ENCODE measurements around the gene CHAMP1. TPM values are rescaled to one million over a fixed set of nuclear protein-coding genes. Genes with fewer than 3 reads are reported as not detected.

The CHAMP1 gene
- total RNA-seq, 1 experiment from 2014 or later: 42.1 TPM

DNA sequence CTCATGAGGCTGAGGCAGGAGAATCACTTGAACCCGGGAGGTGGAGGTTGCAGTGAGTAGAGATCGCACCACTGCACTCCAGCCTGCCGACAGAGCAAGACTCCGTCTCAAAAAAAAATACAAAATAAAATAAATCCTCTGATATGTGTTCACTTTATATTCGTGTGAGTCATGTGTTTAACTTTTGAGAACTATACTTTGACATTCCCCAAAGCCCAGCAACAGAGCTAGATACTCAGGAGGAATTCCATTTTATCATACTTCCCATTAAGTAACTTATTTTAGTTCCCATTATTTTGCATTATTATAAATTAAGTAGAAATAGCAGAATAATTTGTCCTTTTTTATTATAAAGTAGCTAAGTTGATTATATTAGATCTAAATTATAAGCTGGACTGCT, 3.3 kb upstream of the CHAMP1 start:
- no TSS peak for BruUV-seq (replicated peaks)

DNA sequence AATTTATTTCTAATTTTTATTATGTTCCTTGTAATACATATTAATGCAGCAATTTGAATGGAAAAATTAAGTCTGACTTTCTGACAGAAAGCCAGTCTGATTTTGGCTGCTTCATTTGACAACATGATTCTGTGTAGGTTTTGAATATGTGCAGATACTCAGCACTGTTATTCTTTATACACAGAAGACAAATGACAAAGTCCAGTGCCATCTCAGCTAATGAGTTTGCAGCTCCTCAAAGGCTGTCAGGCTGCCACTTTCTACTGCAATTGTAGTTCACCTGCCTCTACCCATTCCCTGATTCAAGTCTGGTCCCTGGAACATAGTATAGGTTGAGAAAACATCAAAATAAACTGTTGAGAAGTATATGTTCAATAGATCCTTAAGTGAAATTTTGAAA, 2.9 kb upstream of the CHAMP1 start:
- Mint-ChIP-seq H3K27ac (ENCODE audit: unreplicated experiment) (no peak overlapping the region), H3K4me3 (ENCODE audit: unreplicated experiment) (no peak overlapping the region), H3K9me3 (ENCODE audit: unreplicated experiment) (no peaks in the 10 kb centered on the region), H3K4me1 (ENCODE audit: low read depth, unreplicated experiment) (peaks cover 18% of the 10 kb centered on the region), H3K27me3 (ENCODE audit: insufficient read depth, unreplicated experiment) (no peaks in the 10 kb centered on the region), H3K36me3 (ENCODE audit: insufficient read depth, unreplicated experiment) (peaks cover 16% of the 10 kb centered on the region)
- no peaks in the 10 kb centered on the region for H3K27me3 ChIP-seq (replicated peaks; ENCODE audit: control insufficient read depth, insufficient read depth, low read length)
- H3K9me3 ChIP-seq: no peaks in the 10 kb centered on the region
- H3K4me1 ChIP-seq: peaks cover 4% of the 10 kb centered on the region; the same call in 1 of the 2 replicates
- ChIA-PET CTCF (no interaction called here), POLR2A (no interaction called here)
- TF ChIP-seq, protein P1, sequence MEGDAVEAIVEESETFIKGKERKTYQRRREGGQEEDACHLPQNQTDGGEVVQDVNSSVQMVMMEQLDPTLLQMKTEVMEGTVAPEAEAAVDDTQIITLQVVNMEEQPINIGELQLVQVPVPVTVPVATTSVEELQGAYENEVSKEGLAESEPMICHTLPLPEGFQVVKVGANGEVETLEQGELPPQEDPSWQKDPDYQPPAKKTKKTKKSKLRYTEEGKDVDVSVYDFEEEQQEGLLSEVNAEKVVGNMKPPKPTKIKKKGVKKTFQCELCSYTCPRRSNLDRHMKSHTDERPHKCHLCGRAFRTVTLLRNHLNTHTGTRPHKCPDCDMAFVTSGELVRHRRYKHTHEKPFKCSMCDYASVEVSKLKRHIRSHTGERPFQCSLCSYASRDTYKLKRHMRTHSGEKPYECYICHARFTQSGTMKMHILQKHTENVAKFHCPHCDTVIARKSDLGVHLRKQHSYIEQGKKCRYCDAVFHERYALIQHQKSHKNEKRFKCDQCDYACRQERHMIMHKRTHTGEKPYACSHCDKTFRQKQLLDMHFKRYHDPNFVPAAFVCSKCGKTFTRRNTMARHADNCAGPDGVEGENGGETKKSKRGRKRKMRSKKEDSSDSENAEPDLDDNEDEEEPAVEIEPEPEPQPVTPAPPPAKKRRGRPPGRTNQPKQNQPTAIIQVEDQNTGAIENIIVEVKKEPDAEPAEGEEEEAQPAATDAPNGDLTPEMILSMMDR (IDR thresholded peaks at IDR 0.05; ENCODE audit: insufficient read depth in 1 of 2, low read depth in 1 of 2, low read length in 1 of 2, severe bottlenecking in 1 of 2, unreplicated experiment in 1 of 2): no peak
- H3K4me3 ChIP-seq (ENCODE audit: low read depth, low read length): no peak overlapping the region
- DNase-seq: no peak
- intact Hi-C loops (cut with micrococcal nuclease; ENCODE audit: unreplicated experiment): no loop called here
- no peaks in the 10 kb centered on the region for H3K36me3 ChIP-seq (ENCODE audit: control insufficient read depth, insufficient read depth, low read length)
- no TSS peak for BruUV-seq (replicated peaks)

More for the DNA sequence above, 3.3 kb upstream of the CHAMP1 start:
- intact Hi-C loops (cut with micrococcal nuclease; ENCODE audit: unreplicated experiment): no loop called here
- TF ChIP-seq, protein P1 (IDR thresholded peaks at IDR 0.05; ENCODE audit: insufficient read depth in 1 of 2, low read depth in 1 of 2, low read length in 1 of 2, severe bottlenecking in 1 of 2, unreplicated experiment in 1 of 2): no peak
- Histone ChIP-seq H3K27me3 (replicated peaks; ENCODE audit: control insufficient read depth, insufficient read depth, low read length) (no peaks in the 10 kb centered on the region), H3K4me1 (peaks cover 4% of the 10 kb centered on the region; the same call in 1 of the 2 replicates), H3K9me3 (no peaks in the 10 kb centered on the region), H3K4me3 (ENCODE audit: low read depth, low read length) (no peak overlapping the region), H3K36me3 (ENCODE audit: control insufficient read depth, insufficient read depth, low read length) (no peaks in the 10 kb centered on the region)
- H3K36me3 Mint-ChIP-seq (ENCODE audit: insufficient read depth, unreplicated experiment): peaks cover 20% of the 10 kb centered on the region
- H3K9me3 Mint-ChIP-seq (ENCODE audit: unreplicated experiment): no peaks in the 10 kb centered on the region
- H3K27me3 Mint-ChIP-seq (ENCODE audit: insufficient read depth, unreplicated experiment): no peaks in the 10 kb centered on the region
- H3K4me1 Mint-ChIP-seq (ENCODE audit: low read depth, unreplicated experiment): peaks cover 18% of the 10 kb centered on the region
- H3K4me3 Mint-ChIP-seq (ENCODE audit: unreplicated experiment): no peak overlapping the region
- ChIA-PET POLR2A (no interaction called here), CTCF (interaction anchor here (0.6 kb wide), 1 partner anchor 166 kb away, joined by 3 read pairs; no protein-coding TSS in a partner anchor)
- no peak overlapping the region for H3K27ac Mint-ChIP-seq (ENCODE audit: unreplicated experiment)
- no peak for DNase-seq

DNA sequence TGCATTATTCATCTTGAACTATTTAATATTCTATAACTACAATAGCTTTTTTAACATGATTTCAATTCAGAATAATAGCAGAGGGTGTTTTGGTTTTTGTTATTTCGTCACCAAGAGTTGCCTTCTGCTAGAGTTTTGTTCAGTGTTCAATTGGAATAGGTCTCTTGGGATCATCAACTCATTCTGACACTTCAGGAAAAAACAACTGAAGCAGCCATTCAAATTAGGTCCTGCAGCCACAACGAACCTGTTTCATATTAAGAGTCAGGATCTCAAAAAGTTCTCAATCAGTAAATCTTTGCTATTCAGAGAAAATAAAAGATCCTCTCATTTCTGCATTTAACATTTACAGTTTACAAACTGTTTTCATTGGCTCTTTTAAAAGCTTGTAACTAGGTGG, 2.4 kb upstream of the CHAMP1 start:
- no peak overlapping the region for H3K4me3 Mint-ChIP-seq (ENCODE audit: unreplicated experiment)
- no peaks in the 10 kb centered on the region for H3K27me3 Mint-ChIP-seq (ENCODE audit: insufficient read depth, unreplicated experiment)
- TF ChIP-seq, protein P1 (IDR thresholded peaks at IDR 0.05; ENCODE audit: insufficient read depth in 1 of 2, low read depth in 1 of 2, low read length in 1 of 2, severe bottlenecking in 1 of 2, unreplicated experiment in 1 of 2): no peak
- no TSS peak for BruUV-seq (replicated peaks)
- intact Hi-C loops (cut with micrococcal nuclease; ENCODE audit: unreplicated experiment): no loop called here
- ChIA-PET CTCF (no interaction called here), POLR2A (no interaction called here)
- H3K4me1 Mint-ChIP-seq (ENCODE audit: low read depth, unreplicated experiment): peaks cover 18% of the 10 kb centered on the region
- H3K9me3 Mint-ChIP-seq (ENCODE audit: unreplicated experiment): no peaks in the 10 kb centered on the region
- no peaks in the 10 kb centered on the region for H3K27me3 ChIP-seq (replicated peaks; ENCODE audit: control insufficient read depth, insufficient read depth, low read length)
- no peak for DNase-seq
- no peaks in the 10 kb centered on the region for H3K36me3 ChIP-seq (ENCODE audit: control insufficient read depth, insufficient read depth, low read length)
- H3K9me3 ChIP-seq: no peaks in the 10 kb centered on the region
- no peak overlapping the region for H3K4me3 ChIP-seq (ENCODE audit: low read depth, low read length)
- H3K4me1 ChIP-seq: peaks cover 4% of the 10 kb centered on the region; the same call in 1 of the 2 replicates
- peaks cover 11% of the 10 kb centered on the region for H3K36me3 Mint-ChIP-seq (ENCODE audit: insufficient read depth, unreplicated experiment)
- H3K27ac Mint-ChIP-seq (ENCODE audit: unreplicated experiment): no peak overlapping the region
